A549 (cell line): ENCODE measurements around the gene PRKD2. TPM values are rescaled to one million over a fixed set of nuclear protein-coding genes. Genes with fewer than 3 reads are reported as not detected.

ENCODE experiments used
- ATAC-seq, 2 experiments: fragments of 200-7000 bp in 1 of 2; fragments of >200 bp in 1 of 2; cut with Nextera tagmentation in 1 of 2; cut with Tn5 transposase in 1 of 2; 3 replicates each; pipeline versions ENCODE4 v1.8.0 to v1.9.1; 2018 to 2020; ENCODE audit warnings: mild to moderate bottlenecking in 1 of 2, moderate library complexity in 1 of 2
- CTCF ChIA-PET: fragments of 300-600 bp; sonication (Branson Sonifier 250); formaldehyde crosslinking; extraction: SDS; loops from one replicate; lab custom pipeline; 2021; ENCODE audit warnings: antibody characterized with exemption, inconsistent platforms; lab: Yijun Ruan, JAX
- POLR2A ChIA-PET: fragments of 350-600 bp; formaldehyde crosslinking; extraction: SDS; loops from one replicate; lab custom pipeline; 2021; ENCODE audit warnings: antibody characterized with exemption, inconsistent platforms; lab: Yijun Ruan, JAX
- DNase-seq, 2 experiments: peaks; one replicate each; pipeline versions ENCODE4 v3.0.0 to v3.0.0-alpha.2; 2011 to 2016; ENCODE audit warnings: low read depth in 1 of 2, low spot score in 1 of 2
- FAIRE-seq: peaks from 2 replicates; lab custom pipeline; 2011; peaks lifted over from hg19 to GRCh38; lab: Jason Lieb, UNC
- H3K27ac ChIP-seq, 2 experiments: fragments of >200 bp; sonication (Bioruptor Twin); formaldehyde crosslinking; 3 replicates each; pipeline ENCODE4 v1.5.1; 2016 to 2017
- H3K4me1 ChIP-seq: fragments of >200 bp; sonication (Bioruptor Twin); formaldehyde crosslinking; 3 replicates; pipeline ENCODE4 v1.6.1; 2016
- H3K4me2 ChIP-seq: fragments of >200 bp; sonication (Bioruptor Twin); formaldehyde crosslinking; 3 replicates; pipeline ENCODE4 v1.6.1; 2016
- H3K4me3 ChIP-seq: fragments of >200 bp; sonication (Bioruptor Twin); formaldehyde crosslinking; 3 replicates; pipeline ENCODE4 v1.5.1; 2016
- H3K9me3 ChIP-seq: fragments of >200 bp; sonication (Bioruptor Twin); formaldehyde crosslinking; 3 replicates; pipeline ENCODE4 v1.6.1; 2016
- CBX2 ChIP-seq: fragments of 200-600 bp; sonication (generic); IDR thresholded peaks from 2 replicates; pipeline ENCODE4 v1.6.1; 2016; ENCODE audit warnings: low read depth, mild to moderate bottlenecking, borderline replicate concordance
- CBX8 ChIP-seq: fragments of 200-600 bp; sonication (generic); IDR thresholded peaks from 2 replicates; pipeline ENCODE4 v1.6.1; 2016
- ELK1 ChIP-seq: fragments of 150-350 bp; IDR thresholded peaks from 2 replicates; pipeline ENCODE4 v1.6.1; 2014; ENCODE audit warnings: low read depth, mild to moderate bottlenecking, low read length
- FOSL2 ChIP-seq, 2 experiments: fragments of 450-650 bp in 1 of 2; fragments of >200 bp in 1 of 2; sonication (Bioruptor Twin) in 1 of 2; formaldehyde crosslinking; IDR thresholded peaks; 2 replicates each; pipeline versions ENCODE4 v1.5.0 to v1.6.1; 2016 to 2020; ENCODE audit warnings: mild to moderate bottlenecking in 1 of 2, moderate library complexity in 1 of 2
- FOXS1 ChIP-seq: fragments of 250-450 bp; sonication (Bioruptor Pico); IDR thresholded peaks from 2 replicates; pipeline ENCODE4 v1.5.0; 2020; ENCODE audit warnings: mild to moderate bottlenecking, moderate library complexity
- HEYL ChIP-seq: fragments of 250-450 bp; sonication (Bioruptor Pico); IDR thresholded peaks from 2 replicates; pipeline ENCODE4 v1.8.0; 2021; ENCODE audit warnings: mild to moderate bottlenecking, moderate library complexity
- HMGXB4 ChIP-seq: fragments of 250-450 bp; sonication (Bioruptor Pico); IDR thresholded peaks from 2 replicates; pipeline ENCODE4 v1.5.0; 2021; ENCODE audit warnings: mild to moderate bottlenecking, moderate library complexity, borderline replicate concordance
- HOXA7 ChIP-seq: fragments of 250-450 bp; sonication (Bioruptor Pico); IDR thresholded peaks from 2 replicates; pipeline ENCODE4 v1.5.0; 2020; ENCODE audit warnings: mild to moderate bottlenecking, moderate library complexity
- JUNB ChIP-seq: fragments of >200 bp; sonication (Bioruptor Twin); formaldehyde crosslinking; IDR thresholded peaks from 2 replicates; pipeline ENCODE4 v1.6.1; 2016
- KDM1A ChIP-seq: fragments of 200-600 bp; sonication (generic); IDR thresholded peaks from 2 replicates; pipeline ENCODE4 v1.6.1; 2016; ENCODE audit warnings: low read depth, mild to moderate bottlenecking
- MAZ ChIP-seq: fragments of 150-350 bp; IDR thresholded peaks from 2 replicates; pipeline ENCODE4 v1.6.1; 2014; ENCODE audit warnings: antibody characterized with exemption, low read depth, low read length, borderline replicate concordance
- MYC ChIP-seq: IDR thresholded peaks from 2 replicates; pipeline ENCODE4 v1.6.1; 2012; ENCODE audit warnings: mild to moderate bottlenecking, inconsistent platforms, low read length, improper control_type of control experiment, borderline replicate concordance
- RARB ChIP-seq: fragments of 250-450 bp; sonication (Bioruptor Pico); IDR thresholded peaks from 2 replicates; pipeline ENCODE4 v1.8.0; 2021; ENCODE audit warnings: mild to moderate bottlenecking, moderate library complexity
- REST ChIP-seq: fragments of 200-600 bp; sonication (generic); IDR thresholded peaks from 2 replicates; pipeline ENCODE4 v1.6.1; 2016; ENCODE audit warnings: antibody characterized with exemption, mild to moderate bottlenecking, moderate library complexity
- RFX5 ChIP-seq: fragments of 450-650 bp; IDR thresholded peaks from 2 replicates; pipeline ENCODE4 v1.7.1; 2014; ENCODE audit warnings: antibody characterized with exemption, mild to moderate bottlenecking, moderate library complexity
- ZFP36 ChIP-seq: fragments of 450-650 bp; IDR thresholded peaks from 2 replicates; pipeline ENCODE4 v1.6.1; 2014; ENCODE audit warnings: borderline replicate concordance; ENCODE audit not compliant: partially characterized antibody
- ZNF302 ChIP-seq: fragments of 250-450 bp; sonication (Bioruptor Pico); IDR thresholded peaks from 2 replicates; pipeline ENCODE4 v1.9.0; 2021; ENCODE audit warnings: inconsistent platforms, mild to moderate bottlenecking, moderate library complexity
- ZSCAN20 ChIP-seq: fragments of 250-450 bp; sonication (Bioruptor Pico); IDR thresholded peaks from 2 replicates; pipeline ENCODE4 v1.8.0; 2022; ENCODE audit warnings: mild to moderate bottlenecking, moderate library complexity
- WGBS: methylation state at CpG from one replicate; pipeline ENCODE4 v1.1.6; 2017; ENCODE audit errors: missing lambda C conversion rate; 5-methylcytosine and 5-hydroxymethylcytosine counted together
- polyA plus RNA-seq, 4 experiments: library from polyadenylated mRNA; depleted of rRNA in 3 of 4; stranded (reverse); fragments of >200 nt; fragmentation: RNase III in 1 of 4; extraction: RNeasy Plus Mini Kit Qiagen cat#74134 plus additional on column Dnase treatment in 1 of 4; gene quantifications; 2 replicates in 3 of 4; 3 replicates in 1 of 4; pipeline ENCODE4 v1.2.3, GENCODE V29; 2011 to 2017
- TF ChIP-seq, protein P1 (sequence below): fragments of >200 bp; sonication (Bioruptor Twin); formaldehyde crosslinking; IDR thresholded peaks from 3 replicates; pipeline ENCODE4 v1.5.1; 2016

Gene PRKD2
- polyA plus RNA-seq, 2 of the 4 experiments (the other 2 are of a cell fraction), result 8.3 to 24.6 TPM

GRCh38 chr19:46726551-46726950 is 9.6 kb upstream of the PRKD2 start (continued):
- TF ChIP-seq HMGXB4, result no peak
- TF ChIP-seq HOXA7 (CRISPR knock-in tag), result no peak
- no peak for TF ChIP-seq RARB (CRISPR knock-in tag)
- TF ChIP-seq JUNB, result no peak
- TF ChIP-seq, protein P1, sequence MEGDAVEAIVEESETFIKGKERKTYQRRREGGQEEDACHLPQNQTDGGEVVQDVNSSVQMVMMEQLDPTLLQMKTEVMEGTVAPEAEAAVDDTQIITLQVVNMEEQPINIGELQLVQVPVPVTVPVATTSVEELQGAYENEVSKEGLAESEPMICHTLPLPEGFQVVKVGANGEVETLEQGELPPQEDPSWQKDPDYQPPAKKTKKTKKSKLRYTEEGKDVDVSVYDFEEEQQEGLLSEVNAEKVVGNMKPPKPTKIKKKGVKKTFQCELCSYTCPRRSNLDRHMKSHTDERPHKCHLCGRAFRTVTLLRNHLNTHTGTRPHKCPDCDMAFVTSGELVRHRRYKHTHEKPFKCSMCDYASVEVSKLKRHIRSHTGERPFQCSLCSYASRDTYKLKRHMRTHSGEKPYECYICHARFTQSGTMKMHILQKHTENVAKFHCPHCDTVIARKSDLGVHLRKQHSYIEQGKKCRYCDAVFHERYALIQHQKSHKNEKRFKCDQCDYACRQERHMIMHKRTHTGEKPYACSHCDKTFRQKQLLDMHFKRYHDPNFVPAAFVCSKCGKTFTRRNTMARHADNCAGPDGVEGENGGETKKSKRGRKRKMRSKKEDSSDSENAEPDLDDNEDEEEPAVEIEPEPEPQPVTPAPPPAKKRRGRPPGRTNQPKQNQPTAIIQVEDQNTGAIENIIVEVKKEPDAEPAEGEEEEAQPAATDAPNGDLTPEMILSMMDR, result no peak
- TF ChIP-seq ZFP36, result no peak
- no peak for TF ChIP-seq MYC
- no peak for TF ChIP-seq KDM1A
- TF ChIP-seq FOSL2 (IDR thresholded peaks at IDR 0.05), result no peak
- no peak for TF ChIP-seq FOSL2 (CRISPR knock-in tag; IDR thresholded peaks at IDR 0.05)
- TF ChIP-seq FOXS1 (CRISPR knock-in tag), result no peak
- no peak for TF ChIP-seq ELK1

- CTCF ChIA-PET, result interaction anchor here (0.8 to 12.9 kb wide), 12 partner anchors 11 to 110 kb away, joined by 3 to 205 read pairs (median 36); partner anchors contain the start of genes DACT3, FKRP and PRKD2
- H3K4me3 ChIP-seq, result no peak overlapping the region
- no peaks in the 10 kb centered on the region for H3K9me3 ChIP-seq
- no peak for DNase-seq
- TF ChIP-seq MYC (no peak), HEYL (CRISPR knock-in tag) (no peak)
- TF ChIP-seq, all 56 proteins: peak for 0
- Histone ChIP-seq H3K4me2 (no peak overlapping the region), H3K4me1 (peaks cover 11% of the 10 kb centered on the region; the same call in 2 of the 3 replicates), H3K27ac (no peak overlapping the region)
- POLR2A ChIA-PET, result no interaction called here
- ATAC-seq (no peak), FAIRE-seq (no peak)
- WGBS, result 89% methylated on average over 9 of the region's 9 CpGs
Measured at GRCh38 chr19:46725859-46726393, 9.0 kb upstream of the PRKD2 start.

GRCh38 chr19:46725036-46725820 is 8.3 kb upstream of the PRKD2 start:
- no peak for DNase-seq
- FAIRE-seq, result no peak
- ChIA-PET POLR2A (no interaction called here), CTCF (interaction anchor here (0.7 to 12.9 kb wide), 8 partner anchors 11 to 115 kb away, joined by 3 to 205 read pairs (median 9); partner anchors contain the start of gene FKRP)
- Histone ChIP-seq H3K4me1 (peaks cover 8% of the 10 kb centered on the region; the same call in 1 of the 3 replicates), H3K9me3 (no peaks in the 10 kb centered on the region), H3K27ac (no peak overlapping the region), H3K4me3 (no peak overlapping the region), H3K4me2 (no peak overlapping the region)
- 89% methylated on average over 23 of the region's 26 CpGs for WGBS
- ATAC-seq, result no peak
- TF ChIP-seq ZSCAN20 (CRISPR knock-in tag) (no peak), CBX8 (no peak), CBX2 (no peak), ZNF302 (no peak), MAZ (no peak), HMGXB4 (no peak), RFX5 (no peak), REST (no peak), RARB (CRISPR knock-in tag) (no peak)
